Right renal pelvis (tissue), 4 donors: Measurements from ENCODE around the gene CADM1. TPM values are rescaled to one million over a fixed set of nuclear protein-coding genes. Genes with fewer than 3 reads are reported as not detected.

Experiments
- DNase-seq, 4 donors: peaks; one replicate each; pipeline ENCODE4 v3.0.0-alpha.2; 2013; ENCODE audit warnings: low read depth in 4 of 4, low spot score in 3 of 4, missing footprints in 1 of 4
- polyA plus RNA-seq, 4 donors: library from polyadenylated mRNA; unstranded; fragments of 120-200 nt; gene quantifications; one replicate each; pipeline ENCODE4 v1.2.1, GENCODE V29; 2013; ENCODE audit not compliant: insufficient read length in 4 of 4

CADM1 gene
- polyA plus RNA-seq, 4 donors = 126 to 146 (median 136) TPM

DNA sequence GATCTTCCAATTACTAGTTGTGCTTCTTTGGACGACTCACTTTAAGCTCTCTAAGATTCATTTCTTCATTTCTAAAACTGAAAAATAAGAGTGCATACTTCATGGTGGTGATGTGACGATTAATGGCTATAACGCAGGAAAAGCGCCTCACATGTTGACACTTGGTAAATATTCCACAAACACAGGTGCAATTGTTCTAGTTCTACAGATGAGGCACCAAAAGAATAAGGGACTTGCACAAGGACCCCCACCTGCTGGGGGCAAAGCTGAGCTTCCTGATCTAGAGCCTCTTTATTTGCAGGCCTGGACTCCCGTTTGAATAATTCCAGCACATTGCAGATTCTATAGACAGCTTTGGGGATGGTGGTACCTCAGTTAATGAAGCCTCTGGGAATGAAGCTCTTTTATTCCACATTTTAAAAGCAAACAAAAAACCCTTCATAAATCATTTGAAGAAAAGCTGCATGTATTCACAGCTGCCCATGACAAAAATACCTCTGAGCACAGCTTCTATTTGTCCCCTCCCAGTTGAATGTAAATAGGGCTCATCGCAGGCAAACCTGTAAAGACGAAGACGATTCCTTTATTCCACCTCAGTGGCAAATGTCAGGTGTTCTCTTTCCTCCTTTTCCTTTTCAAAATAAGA, 14.9 kb upstream of the CADM1 start:
- no peak for DNase-seq

GRCh38 chr11:115515647-115516395, 11.6 kb upstream of the CADM1 start:
- no peak for DNase-seq

GRCh38 chr11:115506954-115507675, 2.9 kb upstream of the CADM1 start:
- DNase-seq = no peak

GRCh38 chr11:115505175-115505574, 960 bp upstream of the CADM1 start:
- no peak for DNase-seq

- DNase-seq = no peak
Measured at GRCh38 chr11:115503886-115504275, 334 bp downstream of the CADM1 start.

- peak in 2 of 4 donors; percentile 57 for DNase-seq
Measured at GRCh38 chr11:115503083-115503885, 931 bp downstream of the CADM1 start.

GRCh38 chr11:115502636-115503082, 1.6 kb downstream of the CADM1 start:
- no peak for DNase-seq

GRCh38 chr11:115501893-115502589, 2.2 kb downstream of the CADM1 start:
- DNase-seq = peak in 2 of 4 donors; percentile 20 to 22

DNA sequence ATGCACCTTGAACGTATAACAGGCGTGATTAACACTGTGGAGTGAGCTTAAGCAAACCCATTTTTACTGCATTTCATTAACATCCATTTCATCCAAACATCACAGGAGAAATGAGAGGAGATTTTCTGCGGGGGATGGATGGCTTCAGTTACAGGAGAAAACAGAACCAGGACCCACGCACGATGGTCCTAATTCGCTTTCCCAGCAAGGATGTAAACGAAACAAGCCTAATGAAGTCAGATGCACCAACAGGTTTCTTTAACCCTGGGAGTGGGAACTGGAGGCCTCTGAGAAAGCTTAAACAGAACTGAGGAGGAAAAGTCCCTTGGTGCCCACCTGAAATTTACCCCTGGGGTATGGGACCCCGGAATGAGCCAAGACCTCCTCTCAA, 2.7 kb downstream of the CADM1 start:
- DNase-seq = no peak

DNA sequence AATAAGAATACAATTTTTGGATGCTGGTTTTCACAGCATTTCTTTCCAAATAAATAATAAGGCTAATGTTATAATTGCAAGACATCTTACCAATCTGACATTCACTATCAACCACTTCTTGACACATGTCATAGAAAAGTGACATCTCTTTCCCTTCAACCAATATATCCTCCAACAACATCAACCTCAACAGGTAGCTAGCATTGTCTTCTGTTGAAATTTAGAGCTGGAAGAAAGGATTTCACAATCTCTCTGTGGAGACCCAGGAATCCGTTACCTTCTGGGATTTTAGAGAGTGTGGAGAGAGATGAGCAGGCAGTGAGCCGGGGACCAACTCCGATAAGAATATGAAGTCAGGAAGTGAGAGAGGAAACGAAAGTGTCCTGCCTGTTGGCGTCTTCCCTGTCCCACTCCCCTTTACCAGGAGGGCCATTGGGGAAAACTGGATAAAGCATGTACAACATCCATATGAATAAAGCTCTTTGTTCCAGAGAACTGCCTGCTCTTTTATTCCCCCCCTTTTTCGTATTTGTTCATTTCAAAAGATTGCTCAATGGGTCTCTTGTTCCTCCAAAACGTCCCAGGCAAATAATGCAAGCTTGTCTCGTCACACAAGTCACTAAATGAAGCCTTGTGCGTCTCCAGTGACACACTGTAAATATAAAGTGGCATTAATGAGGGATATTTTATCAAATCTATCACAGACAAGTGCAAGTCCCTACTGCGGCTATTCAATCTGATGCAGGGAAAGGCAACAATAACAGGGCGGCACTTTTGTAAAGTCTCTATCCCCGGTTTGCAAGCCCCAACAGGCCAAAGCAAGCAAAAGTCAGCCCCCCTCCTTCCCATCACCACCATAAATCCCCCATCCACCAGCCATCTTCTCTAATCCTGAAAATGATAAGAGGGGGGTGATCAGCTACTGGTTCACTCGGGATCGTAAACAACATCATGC, 3.4 kb downstream of the CADM1 start:
- no peak for DNase-seq

GRCh38 chr11:115499891-115500290, 4.3 kb downstream of the CADM1 start:
- no peak for DNase-seq

GRCh38 chr11:115499241-115499799, 4.9 kb downstream of the CADM1 start:
- no peak for DNase-seq

DNA sequence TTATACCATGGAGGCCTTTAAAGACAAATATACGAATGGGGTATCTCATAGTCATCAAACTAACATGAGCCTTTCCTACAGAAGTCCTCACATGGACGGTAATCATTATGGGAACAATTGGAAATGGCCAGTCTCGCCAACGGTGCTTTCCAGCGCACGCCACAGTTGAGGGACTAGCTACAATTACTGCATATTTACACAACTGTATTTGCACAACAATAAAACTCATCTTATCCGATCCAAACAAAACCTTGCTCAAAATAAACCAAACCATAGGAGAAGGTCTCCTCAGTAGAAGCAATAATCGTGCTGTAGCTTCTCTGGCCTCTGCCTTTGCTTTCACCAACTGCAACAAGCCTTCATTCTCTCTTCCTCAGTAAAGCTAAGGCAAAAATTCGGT, 5.9 kb downstream of the CADM1 start:
- DNase-seq = no peak

- no peak for DNase-seq
Measured at GRCh38 chr11:115497303-115497702, 6.9 kb downstream of the CADM1 start.

- DNase-seq = no peak
Measured at GRCh38 chr11:115496892-115497291, 7.3 kb downstream of the CADM1 start.

DNA sequence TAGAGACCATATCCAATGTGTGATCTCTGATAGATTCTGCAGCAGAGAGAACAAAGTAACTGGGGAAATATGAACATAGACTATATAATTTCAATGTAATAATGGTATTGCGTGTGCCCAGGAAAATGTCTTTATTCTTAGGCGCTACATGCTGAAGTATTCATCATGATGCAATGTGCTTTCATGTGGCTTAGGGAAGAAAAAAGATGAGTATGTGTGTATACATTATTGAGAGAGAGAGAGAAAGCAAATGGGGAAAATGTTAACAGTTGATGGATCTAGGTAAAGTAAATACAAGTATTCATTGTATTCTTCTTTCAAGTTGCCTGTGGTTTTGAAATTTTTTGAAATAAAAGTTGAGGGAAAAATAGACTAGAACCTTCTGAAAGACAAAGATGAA, 10.3 kb downstream of the CADM1 start:
- DNase-seq = no peak

- no peak for DNase-seq
Measured at GRCh38 chr11:115493488-115493887, 10.7 kb downstream of the CADM1 start.

DNA sequence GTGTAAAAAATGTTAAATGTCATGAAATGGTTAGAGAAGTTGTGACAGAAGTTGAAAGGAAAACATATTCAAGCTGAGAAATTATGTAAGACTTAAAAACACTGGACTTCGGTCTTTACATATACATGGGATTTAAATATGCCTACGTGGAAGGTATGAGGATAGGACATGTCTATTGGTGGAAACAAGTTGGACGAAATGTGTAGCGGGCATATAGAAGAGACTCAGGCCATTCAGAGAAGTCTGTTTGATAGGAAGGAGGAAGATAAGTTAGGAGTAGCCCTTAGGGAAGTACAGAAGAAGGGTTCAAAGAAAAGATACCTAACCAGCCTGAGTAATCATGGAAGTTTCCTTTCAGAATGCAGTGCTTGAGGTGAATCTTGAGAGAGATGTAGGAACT, 14.7 kb downstream of the CADM1 start:
- DNase-seq = no peak

DNA sequence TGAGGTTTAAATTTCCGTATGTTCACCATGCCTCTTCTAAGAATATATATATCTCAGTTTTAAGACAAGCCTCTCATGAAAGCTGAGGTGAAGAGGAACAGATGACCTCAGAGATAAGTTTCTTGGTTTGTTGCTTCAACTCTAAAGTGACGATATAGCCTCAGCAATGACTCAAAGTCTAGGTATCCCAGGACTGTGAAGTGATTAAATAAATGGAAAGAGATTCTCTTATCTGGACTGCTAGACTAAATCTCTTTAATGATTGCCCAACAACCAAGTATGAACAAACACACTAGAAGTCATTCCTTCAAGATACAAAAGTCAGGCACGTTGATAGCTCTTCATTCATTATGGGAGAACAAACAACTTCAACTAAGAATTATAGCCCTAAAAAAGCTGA, 15.3 kb downstream of the CADM1 start:
- DNase-seq = no peak
